OCI-LY3 (cell line): Measurements from ENCODE around the gene C1orf21.

Source experiments
- H2AFZ ChIP-seq: fragments of 200-600, 300-600 bp; shearing (Covaris generic); 2 replicates; pipeline ENCODE4 v1.6.0; 2014; ENCODE audit warnings: antibody characterized with exemption, low read depth, low read length
- H3K27ac ChIP-seq: fragments of 200-600, 300-600 bp; sonication (generic); 2 replicates; pipeline ENCODE4 v1.5.1; 2014; ENCODE audit warnings: mild to moderate bottlenecking, low read length, moderate library complexity, mixed read lengths
- H3K27me3 ChIP-seq: fragments of 200-600, 300-600 bp; sonication (generic); 2 replicates; pipeline ENCODE4 v1.6.1; 2014; ENCODE audit warnings: low read depth, low read length, mixed read lengths
- H3K36me3 ChIP-seq: fragments of 200-600, 300-600 bp; sonication (generic); replicated peaks from 2 replicates; pipeline ENCODE3; 2014; ENCODE audit warnings: low read depth, low read length, mixed read lengths
- H3K4me1 ChIP-seq: fragments of 300-600, 200-600 bp; sonication (generic); 2 replicates; pipeline ENCODE4 v1.6.1; 2014; ENCODE audit warnings: low read length, mixed read lengths
- H3K4me2 ChIP-seq: fragments of 200-600, 300-600 bp; sonication (generic); 2 replicates; pipeline ENCODE4 v1.6.1; 2014; ENCODE audit warnings: low read length, mixed read lengths
- H3K4me3 ChIP-seq: fragments of 300-600, 200-600 bp; sonication (generic); 2 replicates; pipeline ENCODE4 v1.5.1; 2014; ENCODE audit warnings: antibody characterized with exemption, mild to moderate bottlenecking, low read length, moderate library complexity
- H3K79me2 ChIP-seq: fragments of 300-600, 200-600 bp; shearing (Covaris generic); 2 replicates; pipeline ENCODE4 v1.6.1; 2014; ENCODE audit warnings: mild to moderate bottlenecking, low read length, mixed read lengths
- H3K9ac ChIP-seq: fragments of 300-600, 200-600 bp; shearing (Covaris generic); 2 replicates; pipeline ENCODE4 v1.6.0; 2014; ENCODE audit warnings: mild to moderate bottlenecking, low read length, moderate library complexity
- H3K9me3 ChIP-seq: fragments of 200-600, 300-600 bp; shearing (Covaris generic); 2 replicates; pipeline ENCODE4 v1.6.1; 2014; ENCODE audit warnings: low read length, mixed read lengths; ENCODE audit not compliant: insufficient read depth
- H4K20me1 ChIP-seq: fragments of 200-600, 300-600 bp; sonication (generic); 2 replicates; pipeline ENCODE4 v1.6.1; 2016; ENCODE audit warnings: low read length, mixed read lengths; ENCODE audit not compliant: insufficient read depth
- EZH2phosphoT487 ChIP-seq: fragments of 200-600 bp; shearing (Covaris generic); IDR thresholded peaks from 2 replicates; pipeline ENCODE4 v1.6.1; 2018; ENCODE audit warnings: antibody characterized with exemption, mixed run types, low read depth
- TF ChIP-seq, protein P1 (sequence below): fragments of 200-600, 300-600 bp; sonication (generic); IDR thresholded peaks from 2 replicates; pipeline ENCODE4 v1.5.1; 2014; ENCODE audit warnings: antibody characterized with exemption, low read length, low read depth

C1orf21 gene

GRCh38 chr1:184358256-184358655 is 28.6 kb upstream of the C1orf21 start:
- no peak overlapping the region for H3K9ac ChIP-seq
- H2AFZ ChIP-seq = no peak overlapping the region
- H3K27me3 ChIP-seq = peaks cover 12% of the 10 kb centered on the region; the same call in 1 of the 2 replicates
- H3K79me2 ChIP-seq = no peaks in the 10 kb centered on the region
- no peaks in the 10 kb centered on the region for H3K9me3 ChIP-seq
- H4K20me1 ChIP-seq = no peaks in the 10 kb centered on the region
- no peak overlapping the region for H3K4me2 ChIP-seq
- H3K36me3 ChIP-seq = no peaks in the 10 kb centered on the region
- no peak overlapping the region for H3K4me3 ChIP-seq
- no peak for TF ChIP-seq EZH2phosphoT487
- TF ChIP-seq, protein P1, sequence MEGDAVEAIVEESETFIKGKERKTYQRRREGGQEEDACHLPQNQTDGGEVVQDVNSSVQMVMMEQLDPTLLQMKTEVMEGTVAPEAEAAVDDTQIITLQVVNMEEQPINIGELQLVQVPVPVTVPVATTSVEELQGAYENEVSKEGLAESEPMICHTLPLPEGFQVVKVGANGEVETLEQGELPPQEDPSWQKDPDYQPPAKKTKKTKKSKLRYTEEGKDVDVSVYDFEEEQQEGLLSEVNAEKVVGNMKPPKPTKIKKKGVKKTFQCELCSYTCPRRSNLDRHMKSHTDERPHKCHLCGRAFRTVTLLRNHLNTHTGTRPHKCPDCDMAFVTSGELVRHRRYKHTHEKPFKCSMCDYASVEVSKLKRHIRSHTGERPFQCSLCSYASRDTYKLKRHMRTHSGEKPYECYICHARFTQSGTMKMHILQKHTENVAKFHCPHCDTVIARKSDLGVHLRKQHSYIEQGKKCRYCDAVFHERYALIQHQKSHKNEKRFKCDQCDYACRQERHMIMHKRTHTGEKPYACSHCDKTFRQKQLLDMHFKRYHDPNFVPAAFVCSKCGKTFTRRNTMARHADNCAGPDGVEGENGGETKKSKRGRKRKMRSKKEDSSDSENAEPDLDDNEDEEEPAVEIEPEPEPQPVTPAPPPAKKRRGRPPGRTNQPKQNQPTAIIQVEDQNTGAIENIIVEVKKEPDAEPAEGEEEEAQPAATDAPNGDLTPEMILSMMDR = no peak
- peaks cover 17% of the 10 kb centered on the region for H3K4me1 ChIP-seq
- no peak overlapping the region for H3K27ac ChIP-seq

DNA sequence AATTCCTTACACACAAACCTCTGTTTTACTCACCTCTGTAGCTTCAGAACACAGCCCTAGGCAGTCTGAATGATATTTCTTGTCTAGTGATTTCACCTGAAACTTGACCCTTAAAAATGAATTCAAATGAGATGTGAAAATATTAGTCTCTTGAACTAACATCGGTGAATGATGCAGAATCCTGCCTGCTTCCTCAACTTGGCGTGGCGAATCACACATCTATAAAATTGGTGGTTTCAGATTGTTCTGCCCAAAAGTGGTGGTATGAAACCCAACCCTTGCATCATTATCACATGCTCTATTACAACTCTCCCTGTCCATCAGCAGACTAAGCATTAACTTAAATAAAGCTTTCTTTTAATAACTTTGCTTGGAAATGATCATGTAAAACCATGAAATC is 26.9 kb upstream of the C1orf21 start:
- H3K4me1 ChIP-seq = peaks cover 17% of the 10 kb centered on the region
- H3K9ac ChIP-seq = peak overlapping the region; percentile 6
- peaks cover 12% of the 10 kb centered on the region; the same call in 1 of the 2 replicates for H3K27me3 ChIP-seq
- no peaks in the 10 kb centered on the region for H3K36me3 ChIP-seq
- H3K9me3 ChIP-seq = no peaks in the 10 kb centered on the region
- peak overlapping the region; percentile 71 for H3K4me2 ChIP-seq
- no peaks in the 10 kb centered on the region for H3K79me2 ChIP-seq
- peak overlapping the region; percentile 23; the same call in 1 of the 2 replicates for H2AFZ ChIP-seq
- TF ChIP-seq, protein P1 = no peak
- no peak for TF ChIP-seq EZH2phosphoT487
- peak overlapping the region; percentile 43 for H3K4me3 ChIP-seq
- H4K20me1 ChIP-seq = no peaks in the 10 kb centered on the region
- H3K27ac ChIP-seq = peak overlapping the region; percentile 45

- Histone ChIP-seq H3K79me2 (no peaks in the 10 kb centered on the region), H3K4me1 (peaks cover 17% of the 10 kb centered on the region), H4K20me1 (no peaks in the 10 kb centered on the region), H3K4me3 (no peak overlapping the region), H3K27me3 (0 out of 2 replicates have a peak, but pooled peaks cover 2% of the 10 kb centered on the region), H3K9me3 (no peaks in the 10 kb centered on the region), H3K36me3 (no peaks in the 10 kb centered on the region), H3K27ac (no peak overlapping the region), H3K9ac (no peak overlapping the region), H3K4me2 (no peak overlapping the region), H2AFZ (no peak overlapping the region)
- TF ChIP-seq EZH2phosphoT487 = no peak
- TF ChIP-seq, protein P1 = no peak
Measured at GRCh38 chr1:184362876-184363275, 24.0 kb upstream of the C1orf21 start.

GRCh38 chr1:184365699-184366098 is 21.1 kb upstream of the C1orf21 start:
- Histone ChIP-seq H3K27ac (no peak overlapping the region), H3K4me3 (no peak overlapping the region), H3K9me3 (no peaks in the 10 kb centered on the region), H3K4me2 (no peak overlapping the region), H3K36me3 (no peaks in the 10 kb centered on the region), H2AFZ (no peak overlapping the region), H3K79me2 (no peaks in the 10 kb centered on the region), H3K9ac (no peak overlapping the region), H3K27me3 (peaks cover 6% of the 10 kb centered on the region; the same call in 1 of the 2 replicates), H3K4me1 (peaks cover under 1% of the 10 kb centered on the region; the same call in 1 of the 2 replicates), H4K20me1 (no peaks in the 10 kb centered on the region)
- TF ChIP-seq, protein P1 = no peak
- TF ChIP-seq EZH2phosphoT487 = no peak
